T-helper 9 cell (primary cell): ENCODE measurements around the gene SLC22A7.

Source experiments
- DNase-seq: peaks from one replicate; pipeline ENCODE4 v3.0.0-alpha.2; 2020

SLC22A7 gene

GRCh38 chr6:43267619-43268354 is 30.3 kb upstream of the SLC22A7 start:
- no peak for DNase-seq

DNA sequence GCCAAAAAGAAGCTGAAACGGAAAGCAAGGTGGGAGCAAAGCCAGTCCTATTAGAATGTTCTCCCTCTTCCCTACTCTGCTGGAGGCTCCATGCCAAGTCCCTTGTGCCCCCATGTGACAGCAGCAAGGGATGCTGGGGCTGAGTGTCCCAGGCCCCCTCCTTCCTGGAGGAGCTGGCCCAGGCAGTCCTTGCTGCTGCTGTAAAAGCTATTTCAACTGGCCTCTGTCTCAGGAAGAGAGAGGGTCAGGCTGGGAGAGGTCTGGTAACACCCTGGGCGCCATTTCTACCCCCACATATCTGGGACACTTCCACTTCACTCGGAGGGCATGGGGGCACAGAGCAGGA is 29.7 kb upstream of the SLC22A7 start:
- no peak for DNase-seq

DNA sequence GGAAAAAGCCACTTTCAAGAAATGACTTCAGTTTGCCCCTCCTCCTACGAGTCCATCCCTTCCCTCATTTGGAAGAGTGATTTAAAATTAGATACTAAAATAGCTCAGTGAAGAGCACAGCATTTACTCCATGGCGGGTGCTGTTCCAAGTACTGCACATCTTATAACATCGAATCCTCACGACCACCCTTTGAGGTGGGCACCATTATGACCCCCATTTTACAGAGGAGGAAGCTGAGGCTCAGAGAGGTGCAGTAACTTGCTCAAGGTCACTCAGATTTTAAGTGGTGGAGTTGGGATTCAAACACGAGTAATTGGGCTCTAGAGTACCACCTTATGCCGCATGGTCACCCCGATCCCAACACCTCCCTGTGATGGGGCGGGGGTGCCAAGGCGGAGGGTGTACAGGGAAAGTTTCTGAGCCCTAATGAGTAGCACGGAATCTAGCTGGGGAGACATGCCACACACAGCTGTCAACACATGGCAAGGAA is 29.2 kb upstream of the SLC22A7 start:
- DNase-seq: no peak

DNA sequence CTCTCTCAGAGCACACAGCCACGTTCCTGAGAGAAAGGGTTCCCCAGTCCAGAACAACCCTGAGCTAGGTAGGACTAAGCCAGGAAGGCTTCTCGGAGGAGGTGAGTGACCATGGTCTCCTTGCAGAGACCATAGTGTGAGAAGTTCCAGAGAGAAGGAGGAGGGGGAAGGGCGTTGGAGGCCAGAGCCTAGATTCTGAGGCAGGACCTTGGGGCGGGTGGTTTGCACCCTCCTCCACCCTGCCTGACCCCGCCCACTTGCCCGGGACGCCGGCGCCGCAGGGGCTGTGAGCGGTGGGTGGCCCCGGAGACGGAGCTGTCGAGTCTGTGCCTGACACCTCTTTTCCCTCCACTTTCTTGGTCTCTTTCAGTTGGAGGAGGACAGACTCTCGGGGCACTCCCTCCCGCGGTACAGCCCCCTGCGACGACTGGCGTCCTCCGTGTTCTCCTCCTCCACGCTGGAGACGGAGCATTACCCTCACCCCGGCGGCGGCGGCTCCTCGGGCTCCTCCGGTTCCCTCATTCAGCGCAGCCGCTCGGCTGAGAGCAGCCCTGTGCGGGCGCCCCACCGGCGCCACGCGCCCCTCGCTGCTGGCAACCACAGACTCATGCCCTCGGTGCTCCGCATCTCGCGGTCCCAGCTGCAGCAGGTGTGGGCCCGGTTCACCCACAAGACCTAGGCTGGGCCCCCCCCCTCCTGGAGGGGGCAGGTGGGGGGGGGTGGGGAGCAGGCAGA is 28.6 kb upstream of the SLC22A7 start:
- DNase-seq: no peak

DNA sequence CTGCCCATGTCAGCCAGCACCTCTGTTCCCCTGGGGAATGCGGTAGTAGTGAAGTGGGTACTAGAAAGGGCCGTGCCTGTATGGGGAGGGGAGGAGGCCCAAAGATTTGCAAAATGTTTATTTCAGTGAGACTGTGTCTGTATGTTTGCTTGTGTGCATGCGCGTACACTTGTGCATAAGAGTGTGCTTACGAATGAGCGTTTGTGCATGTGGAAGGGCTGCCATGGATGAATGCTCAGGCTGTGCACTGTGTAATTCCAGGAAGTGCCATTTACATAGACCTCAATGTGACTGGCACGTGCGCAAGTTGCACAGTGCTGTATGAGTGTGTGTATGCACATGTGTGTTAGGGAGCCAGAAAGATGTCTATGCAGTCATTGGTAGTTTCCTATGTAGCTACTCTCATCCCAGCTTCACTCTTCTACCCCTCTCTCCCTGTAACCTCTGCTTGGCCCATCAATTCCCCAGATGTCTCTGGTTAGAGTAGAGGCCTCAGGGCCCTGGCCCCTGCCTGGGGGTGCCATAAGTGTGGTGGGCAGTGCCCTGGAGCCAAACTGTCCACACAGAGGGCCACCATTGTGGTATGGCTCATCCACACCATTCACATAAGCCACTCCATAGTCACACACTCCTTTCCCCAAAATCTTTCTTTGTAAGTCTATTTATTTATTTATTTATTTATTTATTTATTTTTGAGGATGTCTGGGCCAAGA is 26.8 kb upstream of the SLC22A7 start:
- no peak for DNase-seq

GRCh38 chr6:43271944-43272343 is 26.1 kb upstream of the SLC22A7 start:
- no peak for DNase-seq

DNA sequence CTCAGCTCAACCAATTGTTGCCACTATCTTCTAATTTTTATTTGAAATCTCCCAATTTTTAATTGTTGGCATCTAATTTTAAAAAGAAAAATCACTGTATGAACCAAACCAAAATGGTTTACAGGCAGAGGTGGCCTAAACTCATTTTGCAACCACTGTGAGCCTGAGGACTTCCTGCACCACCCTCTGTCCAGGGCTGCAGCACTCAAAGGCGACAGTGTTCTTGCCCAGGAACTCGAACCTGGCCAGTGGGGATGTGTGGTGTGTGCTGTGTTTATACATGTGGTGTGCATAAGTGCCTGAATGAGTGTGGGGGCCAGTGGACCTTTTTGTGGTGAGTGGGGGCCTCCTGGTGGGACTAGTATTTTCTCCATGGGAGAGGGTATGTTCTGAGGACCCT is 24.4 kb upstream of the SLC22A7 start:
- no peak for DNase-seq

DNA sequence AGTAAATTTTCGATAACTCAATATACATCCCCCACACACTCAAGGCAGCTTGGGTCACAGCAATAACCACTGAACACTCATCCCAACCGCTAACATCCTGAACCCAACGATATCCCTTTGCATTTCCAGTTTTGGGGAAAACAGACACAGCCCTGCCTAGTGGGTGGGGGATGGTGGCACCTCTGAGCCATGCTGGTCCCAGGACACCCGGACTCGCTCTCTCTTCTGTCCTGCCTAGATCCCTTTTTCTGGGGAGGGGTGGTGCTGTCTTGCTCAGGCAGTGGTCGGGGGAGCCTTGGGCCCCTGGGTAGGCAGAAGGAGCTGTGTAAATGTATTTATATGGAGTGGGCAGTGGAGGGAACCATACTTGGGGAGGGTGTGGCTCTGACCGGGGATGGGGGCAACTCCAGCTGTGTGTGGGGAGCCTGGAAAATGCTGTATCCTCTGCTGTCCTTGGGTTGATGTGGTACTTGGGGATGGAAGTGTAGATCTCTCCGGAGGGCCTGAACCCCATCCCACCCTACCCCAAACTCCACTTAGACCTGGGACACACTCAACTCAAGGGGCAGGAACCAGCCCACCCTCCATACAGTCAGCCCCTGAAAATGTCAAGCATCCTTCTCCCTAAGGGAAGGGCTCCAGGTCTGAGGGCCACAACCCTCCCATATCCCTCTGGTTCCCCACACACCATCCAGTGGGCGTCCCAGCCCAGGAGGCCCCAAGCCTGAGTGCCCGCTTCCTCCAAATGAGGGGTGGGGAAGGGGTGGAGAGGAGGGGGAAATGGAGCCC is 23.7 kb upstream of the SLC22A7 start:
- no peak for DNase-seq

DNA sequence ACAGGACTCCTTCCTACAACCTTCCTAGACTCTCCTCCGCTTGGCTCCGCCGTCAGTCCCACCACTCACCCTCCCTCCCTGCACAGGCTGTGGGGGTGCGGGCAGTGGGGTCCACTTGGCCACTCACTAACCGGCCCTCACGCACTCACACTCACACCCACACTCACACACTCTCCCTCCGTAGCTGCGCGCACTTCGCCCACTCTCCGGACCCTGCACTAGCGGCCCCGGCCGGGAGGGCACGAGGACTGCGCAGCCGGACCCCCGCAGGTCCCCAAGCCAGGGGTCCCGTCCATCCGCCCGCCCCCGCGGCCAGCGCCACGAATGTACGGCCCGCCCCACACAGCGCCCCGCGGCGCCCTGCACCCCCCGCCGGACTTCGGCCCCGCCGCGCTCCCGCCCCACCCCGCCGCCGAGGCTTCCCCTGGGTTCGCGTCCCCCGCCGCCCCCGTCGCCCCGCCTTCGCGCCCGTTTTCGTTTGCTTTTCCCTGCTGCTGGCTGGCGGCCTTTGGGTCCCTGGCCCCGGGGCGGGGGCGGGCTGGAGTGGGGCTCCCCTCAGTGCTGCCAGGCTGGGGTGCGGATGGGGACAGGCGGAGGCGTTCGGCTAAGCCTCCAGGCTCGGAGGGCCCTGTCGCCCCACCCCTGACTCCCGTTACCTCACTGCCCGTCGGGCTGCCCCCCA is 23.0 kb upstream of the SLC22A7 start:
- peak; percentile 32 for DNase-seq

DNA sequence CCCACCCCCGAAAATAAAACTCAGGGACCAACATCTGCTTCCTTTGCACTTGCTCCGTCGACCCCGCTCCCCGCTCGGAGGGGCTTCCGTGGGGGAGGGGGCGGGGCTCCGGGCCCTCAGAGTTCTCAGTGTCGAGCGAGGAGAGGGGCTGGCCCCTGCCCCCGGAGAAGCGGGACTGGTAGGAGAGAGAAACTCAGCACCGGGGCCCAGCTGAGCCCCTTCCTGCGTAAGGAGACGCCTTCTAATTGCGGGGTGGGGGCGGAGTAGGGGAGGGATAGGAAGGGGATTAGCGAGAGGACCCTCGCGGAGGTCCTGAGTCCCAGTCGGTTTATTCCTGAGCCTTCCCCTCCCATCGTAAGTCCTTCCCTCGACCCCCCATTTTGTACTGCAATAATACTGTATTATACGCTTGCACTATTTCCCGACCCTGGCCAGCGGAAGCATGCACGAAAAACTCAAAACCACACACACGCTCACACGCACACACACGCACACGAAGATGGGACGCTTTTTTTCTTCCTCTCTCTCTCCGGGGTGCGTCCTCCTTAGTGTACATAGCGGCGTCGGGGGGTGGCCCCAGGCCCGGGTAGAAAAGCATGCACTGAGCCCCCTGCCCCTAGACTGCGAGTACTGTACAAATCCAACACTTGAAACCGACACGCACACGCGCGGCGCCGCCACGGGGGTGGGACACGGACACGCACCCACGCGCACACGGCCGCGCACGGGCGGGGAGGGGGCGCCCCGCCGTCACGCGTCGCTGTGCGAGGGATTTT is 22.1 kb upstream of the SLC22A7 start:
- peak; percentile 25 for DNase-seq

- DNase-seq: no peak
Measured at GRCh38 chr6:43276577-43277305, 21.3 kb upstream of the SLC22A7 start.

DNA sequence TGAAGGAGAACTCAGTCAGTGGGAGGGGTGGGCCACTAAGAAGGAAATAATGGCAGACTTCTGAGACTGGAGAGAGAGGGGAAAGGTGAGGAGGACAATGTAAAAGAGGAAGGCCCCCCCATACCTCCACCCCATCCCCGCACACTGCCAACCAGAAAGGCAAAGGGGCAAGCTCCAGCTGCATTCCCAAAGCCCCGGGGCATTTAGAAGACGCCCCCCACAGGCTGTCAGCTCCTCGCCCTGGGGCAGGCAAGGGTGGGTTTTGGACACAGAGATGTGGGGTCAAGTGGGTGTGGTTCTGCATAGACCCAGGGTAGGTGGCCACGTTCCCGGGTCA is 20.8 kb upstream of the SLC22A7 start:
- no peak for DNase-seq

DNA sequence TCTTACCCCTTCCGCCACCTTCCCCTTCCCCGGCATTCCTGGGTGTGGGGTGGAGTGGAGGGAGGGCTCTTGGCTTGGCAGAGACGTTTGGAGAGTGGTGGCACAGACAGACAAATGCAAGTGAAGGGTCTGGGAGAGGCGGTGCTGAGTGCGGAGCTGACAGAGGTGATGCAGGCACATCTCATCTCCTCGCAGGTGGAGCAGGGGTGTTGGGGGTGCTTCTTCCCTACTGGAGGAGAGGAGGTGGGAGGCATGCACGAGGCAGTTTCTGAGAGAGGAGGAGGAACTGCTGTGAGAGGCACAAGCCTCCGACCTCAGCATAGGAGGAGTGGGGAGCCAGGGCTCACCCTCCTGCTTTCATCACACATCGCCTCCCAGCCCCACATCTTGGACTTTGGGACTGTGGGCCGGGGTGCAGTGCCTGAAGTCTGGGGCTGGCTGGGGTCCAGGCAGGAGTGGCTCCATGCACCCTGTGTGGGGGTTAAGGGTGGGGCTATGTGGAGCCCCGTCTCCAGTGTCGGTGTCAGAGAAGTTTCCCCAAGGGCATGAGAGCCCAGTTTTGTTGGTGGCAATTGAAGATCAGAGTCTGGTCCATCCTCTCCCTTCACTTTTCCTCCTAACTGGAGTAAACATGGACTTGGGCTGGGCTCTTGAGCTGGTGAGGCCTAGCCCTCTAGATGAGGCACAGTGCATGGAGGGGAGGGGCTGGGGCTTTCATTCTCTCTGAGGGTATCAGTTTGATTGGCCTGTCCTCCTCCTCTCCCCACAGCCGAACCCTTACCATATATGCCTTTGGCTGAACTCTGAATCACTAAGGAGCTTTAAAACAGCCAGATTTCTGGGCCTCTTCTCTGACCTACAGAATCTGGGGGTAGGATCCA is 20.2 kb upstream of the SLC22A7 start:
- no peak for DNase-seq

DNA sequence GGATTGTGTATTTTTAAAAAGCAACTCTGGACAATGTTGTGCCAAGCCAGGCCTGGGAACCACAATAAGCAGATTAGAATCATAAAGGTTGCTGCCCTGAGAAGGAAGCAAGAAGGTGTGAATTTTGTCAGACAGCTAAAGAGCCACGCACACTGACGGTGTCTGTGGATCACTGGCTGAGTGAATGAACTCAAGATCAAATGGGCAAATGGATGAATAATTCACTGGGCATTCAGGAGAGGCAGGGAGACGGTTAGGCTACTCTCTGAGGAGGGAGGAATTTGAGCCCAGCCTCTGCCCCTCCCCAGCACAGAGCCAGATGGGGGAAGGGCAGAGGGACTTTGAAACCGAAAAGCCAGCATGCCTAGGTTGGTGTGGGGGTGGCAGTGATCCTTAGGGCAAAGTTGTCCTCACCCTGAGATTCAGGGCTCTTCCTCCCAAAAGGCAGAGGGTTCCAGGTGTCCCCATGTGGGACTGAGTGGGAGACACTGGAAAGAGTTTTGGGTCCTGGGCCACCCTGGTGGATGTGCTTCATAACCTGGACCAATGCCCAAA is 19.5 kb upstream of the SLC22A7 start:
- DNase-seq: no peak

DNA sequence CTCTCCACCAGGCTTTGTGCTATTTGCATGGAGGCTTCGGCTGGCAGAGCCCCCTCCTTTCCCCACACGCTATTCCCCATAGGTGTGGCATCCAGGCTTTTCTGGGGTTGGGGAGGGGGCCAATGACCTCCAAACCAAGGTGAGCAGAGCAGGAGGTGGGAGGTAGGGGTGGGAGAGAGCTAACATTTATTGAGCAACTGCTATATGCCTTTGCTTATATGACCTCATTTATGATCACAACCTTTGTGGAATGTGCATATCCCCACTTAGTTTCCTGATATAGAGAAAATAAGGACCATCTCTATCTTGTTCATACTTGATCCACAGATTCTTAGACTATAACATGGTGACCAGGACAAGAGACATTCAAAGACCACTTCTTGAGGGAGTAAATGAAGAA is 17.8 kb upstream of the SLC22A7 start:
- no peak for DNase-seq

DNA sequence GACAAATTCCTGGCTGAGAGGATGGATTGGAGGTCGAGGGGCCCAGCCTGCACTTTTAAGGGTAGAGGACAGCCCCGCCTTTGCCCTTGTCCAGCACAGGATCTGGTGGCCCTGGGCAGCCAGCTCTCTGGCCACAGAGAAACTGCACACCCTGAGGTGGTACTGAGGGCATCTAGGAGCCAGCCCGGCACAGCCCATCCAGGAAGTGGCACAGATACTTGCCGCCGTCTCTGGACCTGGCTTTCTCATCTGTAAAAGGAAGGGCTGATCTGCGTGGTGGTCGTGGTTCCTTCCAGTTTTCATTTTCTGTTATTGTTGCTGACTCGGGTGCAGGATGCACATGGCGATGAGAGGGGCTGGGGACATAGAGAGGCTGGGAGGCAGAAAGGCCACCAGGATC is 16.0 kb upstream of the SLC22A7 start:
- no peak for DNase-seq

GRCh38 chr6:43282636-43283513 is 15.2 kb upstream of the SLC22A7 start:
- no peak for DNase-seq

- no peak for DNase-seq
Measured at GRCh38 chr6:43283514-43283901, 14.6 kb upstream of the SLC22A7 start.

GRCh38 chr6:43283905-43284304 is 14.2 kb upstream of the SLC22A7 start:
- DNase-seq: no peak
